IPS-18c (cell line): ENCODE results near the gene LTBP2.

Source experiments
- H3K4me3 ChIP-seq: 2 replicates; pipeline ENCODE4 v1.7.0; 2013; ENCODE audit warnings: low read depth, mild to moderate bottlenecking, low read length, moderate library complexity; ENCODE audit not compliant: insufficient read depth
- H3K9me3 ChIP-seq: one replicate; pipeline ENCODE4 v1.6.1; 2013; ENCODE audit warnings: mild to moderate bottlenecking, low read length, moderate library complexity; ENCODE audit not compliant: control insufficient read depth, insufficient read depth

Gene LTBP2

GRCh38 chr14:74604911-74605310 is 7.1 kb downstream of the LTBP2 start:
- Histone ChIP-seq H3K4me3 (no peak overlapping the region), H3K9me3 (no peaks in the 10 kb centered on the region)

GRCh38 chr14:74604157-74604556 is 7.9 kb downstream of the LTBP2 start:
- H3K9me3 ChIP-seq, result no peaks in the 10 kb centered on the region
- no peak overlapping the region for H3K4me3 ChIP-seq

- Histone ChIP-seq H3K4me3 (no peak overlapping the region), H3K9me3 (no peaks in the 10 kb centered on the region)
Measured at GRCh38 chr14:74601982-74602381, 10.1 kb downstream of the LTBP2 start.

GRCh38 chr14:74599946-74600345 is 12.1 kb downstream of the LTBP2 start:
- Histone ChIP-seq H3K4me3 (no peak overlapping the region), H3K9me3 (no peaks in the 10 kb centered on the region)

- Histone ChIP-seq H3K4me3 (no peak overlapping the region), H3K9me3 (no peaks in the 10 kb centered on the region)
Measured at GRCh38 chr14:74599321-74599761, 12.7 kb downstream of the LTBP2 start.

- H3K9me3 ChIP-seq, result no peaks in the 10 kb centered on the region
- H3K4me3 ChIP-seq, result no peak overlapping the region
Measured at GRCh38 chr14:74596741-74597450, 15.1 kb downstream of the LTBP2 start.

GRCh38 chr14:74595006-74595735 is 16.9 kb downstream of the LTBP2 start:
- no peaks in the 10 kb centered on the region for H3K9me3 ChIP-seq
- H3K4me3 ChIP-seq, result no peak overlapping the region

- Histone ChIP-seq H3K9me3 (no peaks in the 10 kb centered on the region), H3K4me3 (no peak overlapping the region)
Measured at GRCh38 chr14:74594606-74595005, 17.4 kb downstream of the LTBP2 start.

GRCh38 chr14:74594029-74594428 is 18.0 kb downstream of the LTBP2 start:
- Histone ChIP-seq H3K9me3 (no peaks in the 10 kb centered on the region), H3K4me3 (no peak overlapping the region)

- no peak overlapping the region for H3K4me3 ChIP-seq
Measured at GRCh38 chr14:74593241-74593953, 18.6 kb downstream of the LTBP2 start.

GRCh38 chr14:74592476-74593201 is 19.4 kb downstream of the LTBP2 start:
- Histone ChIP-seq H3K4me3 (no peak overlapping the region), H3K9me3 (no peaks in the 10 kb centered on the region)

More at GRCh38 chr14:74593241-74593953, 18.6 kb downstream of the LTBP2 start:
- H3K9me3 ChIP-seq, result no peaks in the 10 kb centered on the region

GRCh38 chr14:74591899-74592298 is 20.1 kb downstream of the LTBP2 start:
- Histone ChIP-seq H3K9me3 (no peaks in the 10 kb centered on the region), H3K4me3 (no peak overlapping the region)

- H3K9me3 ChIP-seq, result no peaks in the 10 kb centered on the region
Measured at GRCh38 chr14:74591394-74591793, 20.6 kb downstream of the LTBP2 start.

GRCh38 chr14:74589291-74589879 is 22.7 kb downstream of the LTBP2 start:
- H3K4me3 ChIP-seq, result no peak overlapping the region
- no peaks in the 10 kb centered on the region for H3K9me3 ChIP-seq

More at GRCh38 chr14:74591394-74591793, 20.6 kb downstream of the LTBP2 start:
- H3K4me3 ChIP-seq, result no peak overlapping the region

- Histone ChIP-seq H3K9me3 (no peaks in the 10 kb centered on the region), H3K4me3 (no peak overlapping the region)
Measured at GRCh38 chr14:74587363-74587707, 24.7 kb downstream of the LTBP2 start.

- H3K4me3 ChIP-seq, result no peak overlapping the region
- no peaks in the 10 kb centered on the region for H3K9me3 ChIP-seq
Measured at GRCh38 chr14:74586681-74587362, 25.2 kb downstream of the LTBP2 start.
